UCSD-AML1 (cell line): ENCODE measurements around the gene PLA2G3.
A peak's percentile ranks its signal among the peaks of the same experiment; 100 is the strongest.
"Not testable (repeated sequence)": the region's sequence is repeated elsewhere in the genome, so short reads cannot be mapped to it uniquely, and the experiment has no call there.

ENCODE experiments used
- DNase-seq: peaks from one replicate; lab custom pipeline; 2025; ENCODE audit not compliant: unreplicated experiment; lab: John Stamatoyannopoulos, UW

The PLA2G3 gene

GRCh38 chr22:31100762-31101525 lies 39.4 kb downstream of the PLA2G3 start:
- DNase-seq: no peak

- no peak for DNase-seq
These were observed 40.2 kb downstream of the PLA2G3 start for GRCh38 chr22:31099841-31100761.

GRCh38 chr22:31099386-31099785 lies 40.9 kb downstream of the PLA2G3 start:
- DNase-seq: no peak

- DNase-seq: no peak
These were observed 41.6 kb downstream of the PLA2G3 start for GRCh38 chr22:31098632-31099110.

- DNase-seq: no peak
These were observed 42.2 kb downstream of the PLA2G3 start for GRCh38 chr22:31097941-31098631.

- not testable (repeated sequence) for DNase-seq
These were observed 42.8 kb downstream of the PLA2G3 start for GRCh38 chr22:31097539-31097938.

GRCh38 chr22:31096657-31097279 lies 43.5 kb downstream of the PLA2G3 start:
- DNase-seq: no peak

- no peak for DNase-seq
These were observed 44.6 kb downstream of the PLA2G3 start for GRCh38 chr22:31095637-31096249.

- DNase-seq: no peak
These were observed 45.6 kb downstream of the PLA2G3 start for GRCh38 chr22:31094741-31095140.

GRCh38 chr22:31094021-31094551 lies 46.2 kb downstream of the PLA2G3 start:
- no peak for DNase-seq

GRCh38 chr22:31093086-31093850 lies 47.0 kb downstream of the PLA2G3 start:
- no peak for DNase-seq

- DNase-seq: no peak
These were observed 48.1 kb downstream of the PLA2G3 start for GRCh38 chr22:31092161-31092560.

GRCh38 chr22:31091106-31091975 lies 49.0 kb downstream of the PLA2G3 start:
- no peak for DNase-seq

- DNase-seq: no peak
These were observed 49.9 kb downstream of the PLA2G3 start for GRCh38 chr22:31090217-31091085.

- peak; percentile 61 for DNase-seq
These were observed 50.9 kb downstream of the PLA2G3 start for GRCh38 chr22:31089160-31090100.

GRCh38 chr22:31088233-31088986 lies 51.9 kb downstream of the PLA2G3 start:
- no peak for DNase-seq
